ENCODE results near the gene GM2A. TPM values are rescaled to one million over a fixed set of nuclear protein-coding genes. Genes with fewer than 3 reads are reported as not detected.

GM2A gene
- total and polyA plus RNA-seq, 2 of the 8 experiments (the other 6 are each of a cell fraction or from before 2014, with no cell fraction given): 18.5 to 32.2 TPM

DNA sequence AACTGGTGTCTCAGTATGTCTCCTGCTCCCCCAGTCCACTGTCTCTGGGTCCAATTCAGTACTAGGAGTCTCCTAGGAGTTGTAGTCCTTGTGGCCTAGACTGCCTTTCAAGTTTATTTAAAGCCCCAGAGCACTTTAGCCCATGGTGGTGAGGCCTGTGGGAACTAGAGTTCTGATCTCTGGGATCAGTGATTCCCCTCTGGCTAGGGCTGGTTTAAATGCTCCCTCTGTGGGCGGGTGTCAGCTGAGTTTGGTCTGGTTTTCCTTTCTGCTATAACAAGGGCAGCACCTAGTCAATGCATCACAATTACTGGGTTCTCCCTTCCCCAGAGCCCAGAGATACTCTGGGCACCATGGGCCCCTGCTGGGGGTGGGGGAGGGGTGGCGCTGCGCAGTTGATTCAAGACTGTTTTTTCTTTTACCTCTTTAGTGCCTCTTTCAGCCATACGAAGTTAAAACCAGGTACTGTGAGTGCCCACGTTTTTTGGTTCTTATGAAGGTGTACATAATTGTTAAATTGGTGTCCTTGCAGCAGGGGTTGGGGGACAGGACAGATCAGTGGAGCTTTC, 59.9 kb downstream of the GM2A start:
- CTCF ChIA-PET (ENCODE audit: partially characterized antibody): interaction anchor here (0.6 to 1.6 kb wide), 9 partner anchors 15 to 796 kb away, joined by 3 to 6 read pairs (median 3); partner anchors contain the start of genes CCDC69 and SLC36A1
- Histone ChIP-seq H4K20me1 (replicated peaks in 1 of 2; ENCODE audit: control insufficient read depth in 1 of 2, insufficient read depth in 2 of 2, low read length in 2 of 2) (no peaks in the 10 kb centered on the region), H3K4me2 (ENCODE audit: insufficient read depth in 1 of 2, low read depth in 2 of 2, low read length in 2 of 2) (no peak overlapping the region), H3K36me3 (ENCODE audit: control insufficient read depth in 2 of 4, insufficient read depth in 4 of 4, low read length in 3 of 4) (no peaks in the 10 kb centered on the region), H4K91ac (replicated peaks; ENCODE audit: insufficient read length, low read length) (no peak overlapping the region), H2BK5ac (ENCODE audit: low read depth, low read length) (no peak overlapping the region), H2BK15ac (ENCODE audit: low read length) (no peak overlapping the region), H3K23ac (ENCODE audit: insufficient read length) (no peak overlapping the region), H2BK20ac (ENCODE audit: low read length) (no peak overlapping the region), H2BK120ac (replicated peaks; ENCODE audit: low read depth, low read length) (no peak overlapping the region), H3K79me2 (ENCODE audit: control insufficient read depth in 1 of 2, insufficient read depth in 2 of 2, low read length in 2 of 2) (no peaks in the 10 kb centered on the region), H4K5ac (ENCODE audit: insufficient read length, low read depth, low read length) (no peak overlapping the region), H3K4ac (replicated peaks; ENCODE audit: insufficient read length, low read depth, low read length) (no peak overlapping the region), H3K56ac (replicated peaks; ENCODE audit: insufficient read length, low read depth, low read length) (no peak overlapping the region), H3K27ac (ENCODE audit: low read depth, low read length) (no peak overlapping the region), H3K14ac (ENCODE audit: insufficient read length) (no peak overlapping the region), H2AFZ (ENCODE audit: low read length) (no peak overlapping the region), H3K9me3 (ENCODE audit: insufficient read depth in 2 of 2, low read depth in 1 of 2, low read length in 1 of 2) (no peaks in the 10 kb centered on the region), H3K9ac (replicated peaks in 1 of 4; ENCODE audit: extremely low read depth in 1 of 4, low read depth in 3 of 4, low read length in 3 of 4) (no peak overlapping the region), H3K23me2 (ENCODE audit: low read depth, low read length) (no peaks in the 10 kb centered on the region), H3K4me3 (ENCODE audit: extremely low read depth in 1 of 4, insufficient read depth in 2 of 4, low read depth in 3 of 4, low read length in 4 of 4) (no peak overlapping the region), H2AK5ac (ENCODE audit: low read depth, low read length) (no peak overlapping the region), H2BK12ac (ENCODE audit: low read depth, low read length) (no peak overlapping the region), H4K8ac (ENCODE audit: extremely low read depth, insufficient read depth, low read length) (no peak overlapping the region), H3K27me3 (replicated peaks in 1 of 4; ENCODE audit: control insufficient read depth in 3 of 4, extremely low read depth in 1 of 4, insufficient read depth in 3 of 4, low read length in 3 of 4) (no peaks in the 10 kb centered on the region), H3K4me1 (replicated peaks in 1 of 4; ENCODE audit: control insufficient read depth in 3 of 4, insufficient read depth in 4 of 4, low read length in 3 of 4) (no peaks in the 10 kb centered on the region), H3K79me1 (ENCODE audit: low read depth, low read length) (no peaks in the 10 kb centered on the region), H3K18ac (ENCODE audit: extremely low read depth, low read length) (no peak overlapping the region)
- POLR2A ChIA-PET (ENCODE audit: partially characterized antibody): interaction anchor here (0.6 kb wide), 1 partner anchor 184 kb away, joined by 3 read pairs; no protein-coding TSS in a partner anchor
- FAIRE-seq (no peak), DNase-seq (ENCODE audit: low read depth in 1 of 2, low spot score in 2 of 2) (peak in 1 of 2 experiments; percentile 35)
- 72% methylated on average over 5 of the region's 5 CpGs; no CpG with 5 or more reads in 1 of the 2 experiments for WGBS, 2 experiments (ENCODE audit: extremely low coverage in 1 of 2, insufficient coverage in 1 of 2, insufficient read length in 1 of 2, insufficient replicate concordance in 2 of 2, low coverage in 1 of 2, low lambda C conversion rate in 2 of 2, missing lambda C conversion rate in 1 of 2)
- TF ChIP-seq, protein P1, sequence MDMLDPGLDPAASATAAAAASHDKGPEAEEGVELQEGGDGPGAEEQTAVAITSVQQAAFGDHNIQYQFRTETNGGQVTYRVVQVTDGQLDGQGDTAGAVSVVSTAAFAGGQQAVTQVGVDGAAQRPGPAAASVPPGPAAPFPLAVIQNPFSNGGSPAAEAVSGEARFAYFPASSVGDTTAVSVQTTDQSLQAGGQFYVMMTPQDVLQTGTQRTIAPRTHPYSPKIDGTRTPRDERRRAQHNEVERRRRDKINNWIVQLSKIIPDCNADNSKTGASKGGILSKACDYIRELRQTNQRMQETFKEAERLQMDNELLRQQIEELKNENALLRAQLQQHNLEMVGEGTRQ (IDR thresholded peaks at IDR 0.05; ENCODE audit: low read length): no peak
- no peak for TF ChIP-seq FOSL1 (IDR thresholded peaks at IDR 0.05; ENCODE audit: insufficient read depth, low read depth, low read length)
- TF ChIP-seq PHF8 (conservative IDR thresholded peaks at IDR 0.05; ENCODE audit: low read depth, low read length): no peak
- TF ChIP-seq SIN3A (conservative IDR thresholded peaks at IDR 0.05 in 1 of 2, IDR thresholded peaks at IDR 0.05 in 1 of 2; ENCODE audit: low read depth in 1 of 2, low read length in 2 of 2): no peak
- no peak for TF ChIP-seq TEAD4 (IDR thresholded peaks at IDR 0.05; ENCODE audit: low read depth, low read length)
- TF ChIP-seq TCF12 (IDR thresholded peaks at IDR 0.05; ENCODE audit: low read depth, low read length): no peak
- TF ChIP-seq POU5F1 (IDR thresholded peaks at IDR 0.05; ENCODE audit: low read depth, low read length): no peak
- TF ChIP-seq KDM5A (IDR thresholded peaks at IDR 0.05; ENCODE audit: low read length): no peak
- no peak for TF ChIP-seq CBX5 (IDR thresholded peaks at IDR 0.05; ENCODE audit: low read depth, low read length)
- no peak for TF ChIP-seq YY1 (IDR thresholded peaks at IDR 0.05; ENCODE audit: low read depth, low read length)
- TF ChIP-seq BACH1 (IDR thresholded peaks at IDR 0.05; ENCODE audit: low read length): no peak
- TF ChIP-seq TAF1 (IDR thresholded peaks at IDR 0.05; ENCODE audit: low read depth, low read length): no peak
- no peak for TF ChIP-seq GABPA (IDR thresholded peaks at IDR 0.05; ENCODE audit: borderline replicate concordance, insufficient read depth, low read length)
